ENCODE results near the gene ZBED4.
A peak's percentile ranks its signal among the peaks of the same experiment; 100 is the strongest.

Gene ZBED4

DNA sequence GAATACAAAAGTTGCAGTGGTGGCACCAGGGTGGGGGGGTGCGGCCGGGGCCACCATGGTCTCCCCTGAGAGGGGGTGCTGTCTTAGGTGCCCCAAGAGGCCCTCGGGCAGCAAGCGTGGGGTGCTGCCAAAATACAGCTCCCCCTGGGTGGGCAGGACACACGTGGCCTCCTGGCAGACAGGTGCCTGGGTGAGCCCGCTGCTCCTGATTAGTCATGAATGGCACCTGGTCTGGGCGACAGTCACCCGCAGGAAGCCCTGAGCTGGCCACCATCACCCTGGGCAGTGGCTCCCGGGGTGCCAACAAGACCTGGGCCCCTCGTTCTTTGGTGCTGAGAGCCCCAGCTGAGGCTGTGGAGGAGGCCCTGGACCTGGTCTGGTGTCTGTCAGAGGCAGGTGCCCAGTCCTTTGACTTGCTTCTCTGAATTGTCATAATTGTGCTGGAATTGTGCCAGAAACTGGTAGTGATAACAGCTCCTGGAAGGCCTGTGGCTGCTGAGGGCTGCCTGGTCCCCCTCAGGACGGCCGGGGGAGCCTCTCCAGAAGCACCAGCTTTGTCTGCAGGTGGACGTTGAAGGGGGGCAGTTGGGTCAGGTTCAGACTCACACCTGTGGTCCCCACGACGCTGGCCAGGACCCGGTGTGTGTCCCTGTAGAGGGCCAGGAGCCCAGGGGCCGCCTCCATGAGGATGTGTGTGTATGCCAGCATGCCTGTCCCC is 49.8 kb downstream of the ZBED4 start:
- DNase-seq (ENCODE audit: low read depth) = no peak

DNA sequence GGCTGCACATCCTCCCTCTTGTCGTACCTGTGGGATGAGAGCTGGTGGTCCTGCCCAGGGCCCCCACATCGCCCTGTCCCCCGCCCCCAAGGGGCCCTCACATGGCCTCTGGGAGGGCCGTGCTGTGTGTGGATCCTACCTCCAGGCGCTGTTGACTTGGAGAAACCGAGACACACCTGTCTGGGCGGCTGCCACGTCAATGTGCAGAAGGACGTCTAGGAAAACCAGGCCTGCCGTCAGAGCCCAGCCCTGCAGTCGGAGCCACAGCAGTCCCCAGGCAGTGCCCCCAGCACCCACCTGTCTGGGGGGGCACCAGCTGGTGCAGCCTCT is 50.4 kb downstream of the ZBED4 start:
- DNase-seq (ENCODE audit: low read depth) = no peak

DNA sequence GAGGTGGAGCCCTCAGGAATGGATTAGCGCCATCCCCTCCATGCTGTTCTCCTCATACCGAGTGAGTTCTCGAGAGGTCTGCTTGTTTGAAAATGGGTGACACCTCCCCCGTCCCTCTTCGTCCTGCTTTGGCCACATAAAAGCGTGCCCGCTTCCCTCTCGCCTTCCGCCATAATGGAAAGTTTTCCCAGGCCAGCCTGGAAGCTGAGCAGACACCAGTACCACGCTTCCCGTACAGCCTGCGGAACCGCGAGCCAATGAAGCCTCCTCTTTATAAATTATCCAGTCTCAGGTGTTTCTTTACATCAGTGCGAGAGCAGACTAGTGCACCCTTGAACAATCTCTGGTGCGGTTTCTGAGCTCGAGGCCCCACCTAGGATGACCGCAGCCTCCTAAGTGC is 51.8 kb downstream of the ZBED4 start:
- DNase-seq (ENCODE audit: low read depth) = no peak

DNA sequence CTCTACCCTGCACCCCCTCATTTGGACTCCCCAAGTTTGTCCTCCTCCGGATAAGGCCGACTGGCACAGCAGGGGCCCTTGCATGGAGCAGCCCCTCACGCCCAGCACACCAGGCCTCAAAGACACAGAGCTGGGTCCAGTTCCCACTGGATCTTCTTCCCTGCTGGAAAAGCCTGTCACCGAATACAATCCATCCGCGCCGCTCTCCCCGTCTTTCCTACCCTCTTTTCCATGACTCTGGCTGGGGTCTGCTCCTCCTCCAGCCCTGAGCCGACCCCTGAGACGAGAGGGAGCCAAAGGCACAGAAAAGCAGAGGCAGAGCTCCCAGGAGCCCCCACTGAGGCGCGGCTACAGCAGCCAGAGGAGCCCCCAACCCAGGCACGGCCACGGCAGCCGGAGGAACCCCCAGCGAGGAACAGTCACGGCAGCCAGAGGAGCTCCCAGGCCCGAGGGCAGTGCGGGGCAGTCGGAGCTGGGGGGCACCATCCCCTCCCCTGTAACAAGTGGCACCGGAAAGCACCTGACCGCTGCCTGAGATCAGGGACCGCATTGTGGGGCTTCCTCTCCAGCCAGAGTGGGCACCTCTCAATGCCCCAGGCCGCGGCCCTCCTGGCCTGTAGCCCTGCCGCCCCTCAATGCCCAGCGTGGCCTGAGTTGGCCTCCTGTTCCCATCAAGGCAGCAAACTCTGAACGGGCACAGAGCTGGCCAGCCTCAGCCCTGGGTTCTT is 52.6 kb downstream of the ZBED4 start:
- DNase-seq (ENCODE audit: low read depth) = no peak

DNA sequence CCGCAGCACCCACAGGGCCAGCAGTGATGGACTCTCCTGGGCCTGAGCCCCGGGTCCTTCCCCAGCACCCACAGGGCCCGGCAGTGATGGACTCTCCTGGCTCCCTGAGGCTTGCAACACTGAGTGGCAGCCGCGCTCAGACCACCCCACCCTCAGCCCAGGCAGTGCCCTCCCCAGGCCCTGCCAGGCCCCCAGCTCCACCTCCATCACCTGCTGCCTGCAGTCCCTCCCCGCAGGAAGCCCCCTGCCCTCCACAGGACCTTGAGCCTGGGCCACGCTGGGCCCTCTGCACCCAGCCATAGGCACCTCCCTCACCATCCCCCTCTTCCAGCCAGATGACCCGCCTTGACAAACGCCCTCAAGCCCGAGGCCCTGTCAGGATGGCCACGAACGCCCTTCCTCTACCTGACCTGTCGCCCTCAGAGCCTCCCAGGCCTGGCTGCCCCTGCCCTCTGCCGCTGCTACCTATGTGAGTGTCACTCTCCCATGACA is 53.2 kb downstream of the ZBED4 start:
- no peak for DNase-seq (ENCODE audit: low read depth)

DNA sequence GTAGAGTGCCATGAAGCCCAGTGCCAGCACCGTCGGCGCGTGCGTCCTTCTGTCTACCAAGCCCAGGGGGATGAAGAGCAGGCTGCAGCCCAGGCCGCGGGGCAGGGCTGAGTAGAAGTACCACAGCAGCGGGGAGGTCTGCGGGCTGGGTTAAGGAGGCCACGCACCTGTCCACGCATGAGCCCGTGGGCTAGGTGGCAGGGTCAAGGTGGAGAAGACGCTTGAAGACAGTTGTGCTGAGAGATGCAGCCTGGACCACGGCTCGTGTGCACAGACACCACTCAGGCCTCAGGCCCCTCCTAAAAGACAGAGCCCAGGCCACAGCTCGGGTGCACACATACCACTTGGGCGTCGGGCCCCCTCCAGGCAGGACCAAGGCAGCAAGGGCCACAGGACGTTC is 54.2 kb downstream of the ZBED4 start:
- no peak for DNase-seq (ENCODE audit: low read depth)

DNA sequence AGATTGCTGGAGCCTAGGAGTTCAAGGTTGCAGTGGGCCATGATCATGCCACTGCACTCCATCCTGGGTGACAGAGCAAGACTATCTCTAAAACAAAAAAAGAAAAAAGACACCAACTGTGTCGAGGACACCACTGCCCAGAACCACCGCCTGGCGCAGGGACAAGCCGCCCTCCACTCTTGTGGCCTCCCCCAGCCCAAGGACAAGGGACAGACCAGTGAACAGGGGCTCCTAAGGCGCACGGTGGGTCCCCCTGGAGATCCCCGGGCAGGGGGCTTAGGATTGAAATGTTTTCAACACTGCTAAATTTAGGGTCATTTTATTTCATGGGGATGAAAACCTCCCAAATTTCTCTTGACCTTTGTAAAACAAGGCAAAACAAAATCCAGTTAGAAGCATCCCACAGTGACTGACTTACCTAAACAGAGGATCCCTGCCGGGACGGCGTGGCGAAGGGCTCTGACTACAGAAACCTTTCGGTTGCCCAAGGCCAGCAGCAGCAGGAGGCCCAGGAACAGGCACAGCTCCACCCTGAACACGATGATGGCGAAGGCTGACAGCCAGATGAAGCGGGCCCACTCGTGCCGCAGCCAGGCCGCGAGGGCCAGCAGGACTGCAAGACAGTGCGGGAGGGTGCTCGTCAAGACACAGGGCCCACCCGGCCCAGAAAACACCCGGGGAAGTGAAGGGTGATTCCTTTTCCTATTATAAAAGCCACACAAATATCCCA is 56.0 kb downstream of the ZBED4 start:
- DNase-seq (ENCODE audit: low read depth) = no peak

DNA sequence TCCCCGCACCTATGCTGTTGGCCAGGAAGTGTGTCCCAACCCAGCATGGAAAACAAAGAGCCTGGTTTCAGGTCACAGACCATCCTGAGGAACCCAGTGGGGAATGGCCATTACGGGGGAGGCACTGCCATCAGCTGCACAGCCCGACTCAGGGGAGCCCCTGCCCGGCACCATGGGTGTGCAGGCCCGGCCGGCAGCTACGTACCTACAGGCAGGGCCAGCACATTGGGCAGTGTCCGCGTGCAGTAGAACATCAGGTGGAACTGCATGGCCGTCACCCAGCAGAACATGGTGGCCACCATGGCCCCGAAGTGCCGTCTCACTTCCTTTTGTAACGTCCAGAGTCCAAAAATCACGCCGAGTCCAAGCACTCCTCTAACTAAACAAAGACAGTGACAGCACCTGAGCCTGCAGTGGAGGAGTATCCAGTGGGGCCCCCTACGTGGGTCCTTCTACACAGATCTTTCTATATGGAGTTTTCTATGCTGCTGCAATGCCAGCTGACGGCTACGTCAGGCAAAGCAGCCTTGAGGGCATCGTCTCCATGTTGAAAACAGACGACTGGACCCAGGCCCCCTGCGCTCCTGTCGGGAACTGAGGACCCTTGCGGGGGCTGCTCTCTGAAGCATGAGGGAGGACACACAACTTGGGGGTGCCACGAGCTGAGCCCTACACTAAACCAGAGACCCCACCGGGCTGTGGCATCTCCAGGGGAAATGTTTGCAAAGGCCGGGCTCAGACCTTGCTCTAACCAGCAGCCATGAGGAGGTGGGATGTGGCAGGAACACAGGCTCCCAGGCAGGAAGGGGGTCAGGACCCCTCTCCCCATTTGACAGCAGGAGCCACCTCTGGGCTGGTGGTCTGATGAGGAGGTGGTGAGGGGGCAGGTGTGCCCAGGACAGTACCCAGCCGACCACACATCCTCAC is 56.8 kb downstream of the ZBED4 start:
- DNase-seq (ENCODE audit: low read depth) = no peak

DNA sequence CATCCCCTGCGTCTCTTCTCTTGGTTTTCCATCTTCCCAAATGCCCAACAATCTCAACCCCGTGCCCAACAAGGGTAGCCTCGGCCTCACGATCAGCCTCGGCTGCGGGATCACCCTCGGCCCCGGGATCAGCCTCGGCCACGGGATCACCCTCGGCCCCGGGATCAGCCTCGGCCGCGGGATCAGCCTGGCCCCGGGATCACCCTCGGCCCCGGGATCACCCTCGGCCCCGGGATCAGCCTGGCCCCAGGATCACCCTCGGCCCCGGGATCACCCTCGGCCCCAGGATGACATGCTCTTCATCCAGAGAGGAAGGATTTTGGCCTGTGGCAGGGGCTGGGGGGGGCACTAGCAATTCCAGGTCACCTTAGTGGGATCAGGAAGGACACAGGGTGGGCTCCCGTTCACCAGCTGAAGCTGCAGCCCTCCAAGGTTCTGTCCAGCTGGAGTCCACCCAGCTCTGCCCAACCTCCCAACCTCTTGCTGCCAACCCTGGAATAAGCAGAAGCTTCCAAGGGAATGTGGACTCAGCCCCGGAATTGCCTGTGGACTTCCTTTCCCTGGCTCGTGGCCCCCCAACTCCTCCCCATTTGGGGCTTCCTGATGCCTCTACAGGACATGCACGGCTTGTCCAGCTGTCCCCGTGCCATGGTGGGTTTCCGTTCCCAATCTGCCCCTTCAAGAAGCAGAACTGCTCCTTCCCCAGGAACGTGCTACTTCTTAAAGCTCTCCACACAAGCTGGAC is 58.4 kb downstream of the ZBED4 start:
- no peak for DNase-seq (ENCODE audit: low read depth)

DNA sequence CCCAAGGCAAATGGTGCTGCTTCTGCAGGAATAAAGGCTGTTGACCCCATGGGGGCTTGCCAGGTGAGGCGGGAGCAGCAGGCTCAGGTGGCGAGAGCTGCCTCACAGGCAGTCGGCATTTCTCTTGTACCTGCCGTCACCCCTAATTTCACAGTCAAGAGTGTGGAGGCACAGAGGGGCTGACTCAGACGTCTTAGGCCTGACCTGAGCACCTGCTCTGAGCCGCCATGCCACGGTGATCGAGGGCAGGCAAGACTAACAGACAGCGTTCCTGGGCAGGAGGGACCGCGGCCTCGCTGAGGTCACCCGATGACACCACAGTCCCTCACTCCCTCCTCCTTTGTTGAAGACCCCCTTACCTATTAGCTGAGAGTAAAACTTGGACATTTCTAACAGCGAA is 59.4 kb downstream of the ZBED4 start:
- DNase-seq (ENCODE audit: low read depth) = no peak

DNA sequence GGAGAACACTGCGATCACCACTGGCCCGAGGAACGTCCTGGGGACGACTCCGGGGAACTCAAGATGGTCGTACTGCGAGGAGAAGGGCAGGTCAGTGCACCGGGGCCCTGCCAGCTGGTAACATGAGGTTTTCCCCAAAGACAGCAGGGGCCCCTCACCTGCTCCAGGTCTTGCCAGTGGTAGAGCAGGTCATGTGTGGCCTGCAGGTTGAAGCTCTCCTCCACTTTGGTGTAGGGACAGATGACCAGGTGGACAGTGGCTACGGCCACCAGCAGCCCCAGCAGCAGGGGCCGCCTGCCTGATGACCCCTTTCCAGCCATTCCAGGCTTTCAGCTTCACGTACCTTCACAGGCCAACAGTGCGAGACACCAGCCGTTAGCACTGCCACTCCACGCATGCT is 59.8 kb downstream of the ZBED4 start:
- DNase-seq (ENCODE audit: low read depth) = no peak

DNA sequence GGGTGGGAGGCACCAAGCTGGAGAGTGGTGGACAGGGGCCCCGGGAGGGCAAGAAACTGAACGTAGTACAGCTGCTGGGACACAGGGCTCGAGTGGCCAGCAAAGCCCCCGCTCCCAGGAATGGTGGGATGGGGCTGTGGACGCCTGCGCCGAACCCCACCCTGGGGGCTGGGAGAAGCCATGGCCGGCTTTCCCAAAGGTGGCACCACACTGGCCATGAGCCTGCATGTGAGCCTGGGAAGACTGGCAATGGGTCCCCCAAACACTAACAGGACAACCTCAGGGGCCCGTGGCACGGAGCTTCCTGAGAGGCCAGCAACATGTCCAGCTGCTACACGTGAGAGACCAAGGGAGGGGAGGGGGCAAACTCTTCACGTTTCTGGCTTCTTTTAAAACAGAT is 60.6 kb downstream of the ZBED4 start:
- no peak for DNase-seq (ENCODE audit: low read depth)

DNA sequence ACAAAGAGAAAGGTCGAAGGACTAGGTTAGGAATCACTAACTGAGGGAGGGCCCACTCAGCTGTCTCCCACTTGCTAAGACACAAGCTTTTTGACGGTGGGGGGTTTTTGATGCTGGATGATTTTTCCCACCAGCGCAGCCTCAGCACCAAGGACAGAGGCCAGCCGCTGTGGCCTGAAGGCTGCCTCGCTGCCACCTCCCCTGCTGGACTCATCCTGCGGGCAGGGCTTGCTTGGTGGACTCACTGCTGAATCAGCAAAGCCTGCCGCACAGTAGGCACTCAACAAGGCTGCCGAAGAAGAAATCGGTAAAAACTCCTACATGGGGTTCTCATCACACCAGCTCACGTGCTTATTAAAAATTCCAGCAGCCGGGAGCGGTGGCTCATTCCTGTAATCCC is 62.0 kb downstream of the ZBED4 start:
- no peak for DNase-seq (ENCODE audit: low read depth)

DNA sequence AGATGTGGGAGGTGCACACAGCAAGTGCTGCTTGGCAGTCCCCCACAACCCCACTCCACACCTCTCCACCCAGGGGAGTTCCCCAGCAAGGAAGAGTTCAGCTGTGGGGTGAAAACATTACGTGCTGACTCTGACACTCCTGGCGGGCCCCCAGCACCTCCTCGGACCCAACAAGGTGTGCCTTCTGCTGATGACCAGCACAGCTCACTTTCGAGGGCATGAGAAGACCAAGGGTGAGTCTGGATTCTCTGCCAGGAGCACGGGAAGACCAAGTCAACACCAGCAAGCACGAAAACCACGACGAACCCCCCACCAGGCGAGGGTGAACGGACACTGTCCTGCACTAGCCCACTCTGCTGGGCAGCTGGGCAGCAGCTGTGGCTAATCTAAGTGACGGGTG is 63.2 kb downstream of the ZBED4 start:
- no peak for DNase-seq (ENCODE audit: low read depth)

DNA sequence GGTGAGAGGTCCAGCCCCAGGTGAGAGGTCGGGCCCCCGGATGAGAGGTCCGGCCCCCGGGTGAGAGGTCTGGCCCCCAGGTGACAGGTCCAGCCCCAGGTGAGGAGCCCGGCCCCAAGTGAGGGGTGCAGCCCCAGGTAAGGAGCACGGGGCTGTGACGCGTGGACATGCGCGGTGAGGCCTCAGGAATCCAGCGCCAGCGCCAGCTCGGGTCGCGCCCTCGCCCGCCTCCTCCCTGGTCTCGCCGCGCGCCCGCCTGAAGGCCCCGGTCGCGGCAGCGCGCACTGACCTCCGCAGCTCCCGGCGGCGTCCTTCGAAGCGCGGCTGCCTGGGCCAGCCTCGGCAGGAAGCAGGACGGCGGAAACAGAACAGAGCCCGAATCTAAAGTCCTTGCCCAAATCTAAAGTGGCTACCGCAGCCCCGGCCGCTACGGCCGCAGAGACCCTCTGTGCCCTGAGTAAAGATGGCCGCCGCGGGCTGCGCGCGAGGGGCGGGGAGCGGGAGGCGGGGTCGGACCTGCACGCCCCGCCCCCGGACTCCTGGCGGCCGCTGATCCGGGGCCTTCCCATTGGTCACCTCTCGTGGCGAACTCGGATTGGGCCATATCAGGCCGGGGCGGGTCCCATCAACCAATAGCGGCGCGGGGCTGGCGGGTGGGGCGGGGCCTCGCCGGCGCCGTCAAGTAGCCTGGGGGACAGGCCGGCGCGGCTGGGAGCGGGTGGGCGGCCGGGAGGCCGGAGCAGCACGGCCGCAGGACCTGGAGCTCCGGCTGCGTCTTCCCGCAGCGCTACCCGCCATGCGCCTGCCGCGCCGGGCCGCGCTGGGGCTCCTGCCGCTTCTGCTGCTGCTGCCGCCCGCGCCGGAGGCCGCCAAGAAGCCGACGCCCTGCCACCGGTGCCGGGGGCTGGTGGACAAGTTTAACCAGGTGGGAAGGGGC is 64.6 kb downstream of the ZBED4 start, which contains the start of the genes ALG12 and CRELD2:
Gene ALG12 (minus strand): TSS at position 465 of the 937 bp plus-strand sequence. CDS start 4,673 bp downstream, outside the sequence.
Gene CRELD2 (plus strand): TSS at position 661 of the 937 bp plus-strand sequence. CDS start 136 bp downstream, at position 797.
- peak; percentile 93 for DNase-seq (ENCODE audit: low read depth)

DNA sequence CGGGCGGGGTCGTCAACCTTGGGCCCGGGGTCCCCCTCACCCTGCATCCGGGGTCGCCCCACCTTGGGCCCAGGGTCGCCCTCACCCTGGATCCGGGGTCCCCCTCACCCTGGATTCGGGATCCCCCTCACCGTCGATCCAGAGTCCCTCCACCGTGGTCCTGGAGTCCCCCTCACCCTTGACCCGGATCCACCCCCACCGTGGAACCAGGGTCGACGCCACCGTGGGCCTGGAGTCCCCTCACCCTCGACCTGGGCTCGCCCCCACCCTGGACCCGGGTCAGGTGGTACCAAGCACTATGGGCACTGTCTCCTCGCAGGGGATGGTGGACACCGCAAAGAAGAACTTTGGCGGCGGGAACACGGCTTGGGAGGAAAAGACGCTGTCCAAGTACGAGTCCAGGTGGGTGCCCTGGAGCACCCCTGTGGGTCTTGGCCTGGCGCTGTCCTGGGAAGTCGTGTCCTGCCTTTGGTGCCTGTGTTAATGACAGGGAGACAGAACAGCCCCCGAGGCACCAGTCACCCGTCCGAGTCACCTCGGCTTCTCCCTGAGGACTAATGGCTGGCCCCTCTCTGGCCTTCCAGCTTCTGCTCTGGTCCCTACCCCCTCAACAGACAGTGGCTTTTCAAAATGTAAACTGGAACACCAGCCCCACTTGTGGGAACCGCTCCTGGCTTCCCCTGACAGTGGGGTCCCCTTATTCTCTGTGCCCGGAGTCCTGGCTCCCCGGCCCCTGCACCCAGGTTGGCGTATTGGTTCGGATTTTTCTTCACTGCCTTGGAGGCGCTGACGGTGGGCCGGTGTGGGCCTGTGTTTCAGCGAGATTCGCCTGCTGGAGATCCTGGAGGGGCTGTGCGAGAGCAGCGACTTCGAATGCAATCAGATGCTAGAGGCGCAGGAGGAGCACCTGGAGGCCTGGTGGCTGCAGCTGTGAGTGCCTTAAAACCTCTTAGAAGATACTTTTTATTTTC is 65.6 kb downstream of the ZBED4 start:
- no peak for DNase-seq (ENCODE audit: low read depth)

DNA sequence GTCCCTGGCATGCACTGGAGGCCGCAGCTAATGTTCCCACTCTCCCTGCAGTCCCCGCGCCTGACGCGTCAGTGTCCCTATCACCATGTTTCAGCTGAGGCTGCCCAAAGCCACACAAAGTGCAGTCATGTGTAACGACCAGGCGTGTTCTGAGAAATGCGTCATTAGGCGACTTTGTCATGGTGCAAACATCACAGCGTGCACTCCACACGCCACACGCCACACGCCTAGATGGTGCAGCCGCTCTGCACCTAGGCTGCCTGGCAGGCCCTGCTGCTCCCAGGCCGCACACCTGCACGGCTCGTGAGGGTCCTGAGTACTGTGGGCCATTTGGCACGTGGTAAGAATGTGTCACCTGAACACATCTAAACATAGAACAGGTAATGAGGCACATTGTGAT is 67.2 kb downstream of the ZBED4 start:
- no peak for DNase-seq (ENCODE audit: low read depth)

DNA sequence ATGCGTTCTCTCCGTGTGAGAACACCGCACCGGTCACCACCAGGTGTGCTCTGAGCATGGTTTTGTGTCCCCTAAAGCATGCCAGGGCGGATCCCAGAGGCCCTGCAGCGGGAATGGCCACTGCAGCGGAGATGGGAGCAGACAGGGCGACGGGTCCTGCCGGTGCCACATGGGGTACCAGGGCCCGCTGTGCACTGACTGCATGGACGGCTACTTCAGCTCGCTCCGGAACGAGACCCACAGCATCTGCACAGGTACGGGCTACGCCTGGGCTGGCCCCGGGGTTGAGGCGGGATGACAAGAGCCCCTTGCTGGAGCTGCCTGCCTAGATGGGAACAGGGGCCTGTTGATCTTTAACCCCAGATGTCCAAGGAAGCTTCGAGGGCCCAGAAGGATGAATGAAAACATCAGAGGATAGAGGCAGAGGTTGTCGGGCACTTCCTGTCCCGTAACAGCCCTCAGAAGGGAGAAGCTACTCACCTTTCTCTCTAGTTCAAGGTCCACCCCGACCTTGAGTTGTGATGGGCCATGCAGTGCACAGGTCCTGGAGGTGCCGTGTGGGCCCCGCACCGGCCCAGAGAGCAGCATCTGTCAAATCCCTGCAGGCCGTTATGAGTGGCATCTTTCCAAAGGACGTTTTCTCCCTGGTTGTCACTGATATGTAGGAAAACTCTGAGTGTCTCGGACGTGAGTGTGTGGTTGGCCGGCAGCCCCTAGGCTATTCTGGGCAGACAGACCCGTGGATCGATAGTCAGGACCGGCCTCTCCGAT is 68.0 kb downstream of the ZBED4 start:
- no peak for DNase-seq (ENCODE audit: low read depth)

Measured in T-helper 22 cell (primary cell).